ENCODE measurements around the gene TRIM29. TPM values are rescaled to one million over a fixed set of nuclear protein-coding genes. Genes with fewer than 3 reads are reported as not detected.

TRIM29 gene
- total RNA-seq, 1 donor from 2014 or later: not detected

DNA sequence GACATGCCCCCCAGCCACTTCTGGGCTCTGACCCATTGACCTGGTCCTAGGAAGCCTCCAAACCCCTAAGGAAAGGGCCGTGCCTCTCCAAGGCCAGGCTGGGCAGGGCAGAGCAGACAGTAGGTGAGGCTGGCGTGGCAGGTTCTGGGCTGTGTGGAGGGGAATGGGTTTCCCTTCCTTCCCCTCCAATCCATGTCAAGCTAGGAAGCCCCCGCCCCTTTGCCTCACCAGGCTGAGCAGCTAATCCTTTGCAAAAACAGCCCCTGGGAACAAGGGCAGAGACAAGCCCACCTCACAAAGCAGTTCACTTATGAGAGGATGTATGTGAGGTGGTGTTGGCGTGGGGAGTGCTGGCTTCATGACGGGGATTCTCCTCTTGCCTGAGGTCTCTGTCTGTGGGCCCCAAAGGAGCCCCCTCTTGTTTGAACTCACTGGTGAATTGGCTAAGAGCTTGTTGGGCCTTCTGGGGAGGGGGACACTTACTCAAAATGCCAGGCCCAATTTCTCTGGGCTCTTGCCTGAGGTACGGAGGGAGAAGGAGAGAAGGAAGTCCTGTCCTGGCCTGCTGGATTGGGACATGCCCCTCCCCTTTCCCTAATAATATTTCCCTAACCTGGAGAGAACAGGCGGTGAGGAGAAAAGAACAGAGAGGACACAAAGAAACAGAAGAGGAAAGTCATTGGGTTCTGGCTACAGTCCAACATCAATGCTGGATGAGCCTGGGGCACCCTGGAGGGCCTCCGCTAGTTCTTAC is 1.6 kb upstream of the TRIM29 start:
- DNase-seq (ENCODE audit: low read depth in 2 of 2): no peak

DNA sequence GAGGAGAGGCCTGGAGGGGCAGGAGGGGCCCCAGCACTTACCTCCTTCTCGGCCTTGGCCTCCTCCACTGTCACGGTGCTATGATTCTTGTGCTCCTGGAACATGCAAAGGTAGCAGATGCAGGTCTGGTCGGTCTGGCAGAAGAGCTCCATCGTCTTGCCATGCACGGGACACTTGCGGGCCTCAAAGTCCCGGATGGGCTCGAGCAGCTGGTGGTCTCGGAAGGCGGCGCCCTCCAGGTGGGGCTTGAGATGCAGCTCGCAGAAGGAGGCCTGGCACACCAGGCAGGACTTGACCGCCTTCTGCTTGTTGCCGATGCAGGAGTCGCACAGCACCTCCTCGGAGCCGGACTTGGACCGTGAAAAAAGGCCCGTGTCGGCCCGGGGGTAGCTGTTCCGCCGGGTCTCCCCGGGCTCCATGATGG is 714 bp downstream of the TRIM29 start:
- DNase-seq (ENCODE audit: low read depth in 2 of 2): no peak

DNA sequence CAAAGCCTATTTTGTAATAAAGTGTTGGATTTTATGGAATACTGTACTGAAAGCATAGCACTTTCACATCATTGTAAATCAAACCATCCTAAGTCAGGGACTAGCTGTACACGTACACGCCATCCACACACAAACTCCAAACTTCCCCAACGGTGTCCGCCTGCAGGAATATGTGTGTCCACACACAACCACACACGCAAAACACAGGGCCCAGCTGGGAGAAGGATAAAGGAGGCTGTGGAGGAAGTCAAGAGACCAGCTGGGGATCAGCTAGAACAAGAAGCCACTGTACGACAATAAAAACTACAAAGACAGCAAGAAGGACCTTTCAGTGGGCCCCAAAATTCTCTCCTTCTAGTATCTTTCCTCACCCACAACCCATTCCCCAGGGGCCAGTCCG is 1.6 kb downstream of the TRIM29 start:
- no peak for DNase-seq (ENCODE audit: low read depth in 2 of 2)

DNA sequence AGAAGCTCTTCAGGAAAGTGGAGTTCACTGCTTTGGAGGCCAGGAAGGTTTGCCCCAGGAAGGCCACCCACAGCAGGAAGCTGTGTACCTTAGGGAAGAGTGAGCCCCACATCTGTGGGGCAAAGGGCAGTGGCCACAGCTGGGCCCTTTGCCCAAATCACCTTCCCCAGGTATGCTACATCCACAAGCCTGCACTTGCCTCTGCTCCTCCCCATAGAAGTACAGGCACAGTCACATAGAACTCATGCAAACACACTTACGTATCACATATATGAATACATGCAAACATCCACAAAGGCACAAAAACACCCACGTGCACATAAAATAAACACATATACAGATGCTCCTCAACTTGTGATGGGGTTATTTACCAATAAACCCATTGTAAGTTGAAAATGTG is 2.1 kb downstream of the TRIM29 start:
- DNase-seq (ENCODE audit: low read depth in 2 of 2): no peak

DNA sequence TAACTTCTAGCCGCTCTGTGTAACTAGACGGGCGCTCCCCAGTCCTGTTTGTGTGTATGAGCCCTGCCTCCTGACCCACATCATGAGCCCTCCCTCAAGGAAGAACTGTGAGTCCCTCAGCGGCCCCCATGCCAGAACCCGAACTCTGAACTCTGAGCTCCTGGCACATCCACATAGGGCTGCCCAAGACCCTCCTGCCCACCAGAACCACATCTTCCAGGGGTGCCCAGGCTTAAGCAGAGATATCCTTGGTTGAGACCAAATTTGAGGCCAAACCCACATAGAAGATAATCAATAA is 3.0 kb downstream of the TRIM29 start:
- DNase-seq (ENCODE audit: low read depth in 2 of 2): no peak

DNA sequence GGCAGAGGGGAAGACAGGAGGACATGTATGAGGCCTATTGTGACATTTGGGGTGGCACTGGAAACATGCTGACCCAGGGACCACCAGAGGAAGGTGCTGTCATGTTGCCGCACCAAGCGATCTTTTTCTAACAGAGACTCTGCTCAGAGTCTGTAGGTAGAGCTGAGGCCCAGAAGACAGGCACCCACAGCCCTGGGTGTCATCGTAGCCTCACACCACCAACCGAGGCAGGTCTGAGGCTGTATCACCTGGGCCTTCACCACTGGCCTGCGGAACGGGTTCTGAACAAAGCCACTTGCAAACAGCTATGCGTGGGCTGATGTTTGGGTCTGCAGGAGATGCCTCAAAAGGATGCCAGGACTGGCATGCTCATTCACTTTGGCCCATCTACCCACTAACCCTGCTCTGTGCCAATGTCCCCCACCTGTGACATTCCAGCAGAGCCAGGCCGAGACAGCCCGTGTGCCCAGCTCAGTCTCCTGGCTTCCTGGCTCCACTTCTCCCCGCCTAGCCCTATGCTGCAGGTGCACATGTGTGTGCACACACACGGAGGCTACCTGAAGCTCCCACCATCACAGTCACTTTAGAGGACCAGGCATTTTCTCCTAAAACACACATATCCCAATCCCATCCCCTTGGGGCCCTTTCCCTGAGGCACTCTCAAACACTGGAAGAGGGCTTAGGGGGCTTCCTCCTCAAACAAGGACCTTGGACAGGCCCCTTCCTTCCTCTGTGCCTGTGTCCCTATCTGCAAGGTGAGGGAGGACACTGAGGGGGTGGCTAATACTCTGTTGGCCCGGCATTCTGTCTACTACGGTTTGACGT is 3.6 kb downstream of the TRIM29 start:
- no peak for DNase-seq (ENCODE audit: low read depth in 2 of 2)

DNA sequence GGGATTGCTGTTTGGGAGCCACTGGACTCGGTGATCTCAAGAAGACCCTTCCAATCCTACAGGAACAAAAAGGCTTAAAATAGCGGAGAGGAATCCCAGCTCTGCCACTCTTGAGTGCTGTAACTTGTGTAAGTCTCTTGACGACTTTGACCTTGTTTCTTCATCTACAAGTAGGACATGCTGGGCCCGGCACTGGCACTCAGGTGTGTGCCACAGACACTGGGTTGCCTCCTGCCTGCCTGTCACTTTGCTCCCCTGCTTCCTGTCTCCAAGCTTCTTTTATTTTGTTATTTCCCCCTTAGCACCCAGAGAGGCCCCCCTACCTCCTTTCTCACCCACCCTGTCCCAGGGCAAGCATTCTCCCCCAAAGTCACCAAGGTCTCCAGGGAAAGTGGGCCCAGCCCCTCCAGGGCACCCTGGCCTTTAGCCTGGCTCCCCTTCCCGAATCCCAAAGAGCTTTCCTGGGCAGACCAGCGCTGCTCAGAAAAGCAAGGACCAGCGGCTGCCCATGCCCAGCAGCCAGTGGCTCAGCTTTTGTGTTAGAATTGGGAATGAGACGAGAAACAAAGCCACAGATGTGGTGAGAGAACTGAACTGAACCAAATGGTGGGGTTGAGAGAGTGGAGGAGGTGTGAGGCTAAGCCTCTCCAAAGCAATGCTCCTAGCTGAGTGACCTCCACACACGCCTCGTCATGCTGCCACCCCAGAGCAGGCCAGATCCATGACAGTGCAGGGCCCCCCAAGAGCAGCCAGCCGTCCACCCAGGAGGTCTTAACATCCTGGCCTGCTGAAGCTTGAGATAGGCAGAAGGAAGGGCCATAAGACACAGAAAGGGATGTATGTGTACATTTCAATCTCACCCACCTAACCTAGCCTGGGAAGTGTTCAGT is 4.5 kb downstream of the TRIM29 start:
- DNase-seq (ENCODE audit: low read depth in 2 of 2): no peak

DNA sequence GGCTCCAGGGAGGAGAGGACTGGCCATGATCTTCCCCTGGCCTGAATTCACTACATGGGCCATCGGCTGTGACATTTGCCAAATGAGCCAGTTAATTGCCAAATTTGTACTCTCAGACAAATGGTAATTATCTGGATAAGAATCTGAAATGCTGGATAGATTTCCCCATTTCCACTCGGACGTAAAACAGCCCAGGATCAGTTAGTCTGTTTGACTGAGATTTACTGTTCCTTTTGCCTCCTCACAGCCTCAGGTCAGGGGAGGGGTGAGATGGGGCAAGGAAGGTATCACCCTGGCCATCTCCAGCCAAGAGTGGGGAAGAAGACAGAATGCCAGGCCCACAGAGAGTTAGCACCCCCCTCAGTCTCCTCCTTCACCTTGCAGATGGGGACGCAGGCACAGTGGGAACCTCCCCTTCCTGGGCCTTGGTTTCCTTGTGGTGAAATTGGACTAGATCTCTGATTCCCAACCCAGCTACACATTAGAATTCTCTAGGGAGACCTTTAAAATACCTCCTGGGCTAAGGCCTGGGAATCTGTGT is 5.2 kb downstream of the TRIM29 start:
- no peak for DNase-seq (ENCODE audit: low read depth in 2 of 2)

DNA sequence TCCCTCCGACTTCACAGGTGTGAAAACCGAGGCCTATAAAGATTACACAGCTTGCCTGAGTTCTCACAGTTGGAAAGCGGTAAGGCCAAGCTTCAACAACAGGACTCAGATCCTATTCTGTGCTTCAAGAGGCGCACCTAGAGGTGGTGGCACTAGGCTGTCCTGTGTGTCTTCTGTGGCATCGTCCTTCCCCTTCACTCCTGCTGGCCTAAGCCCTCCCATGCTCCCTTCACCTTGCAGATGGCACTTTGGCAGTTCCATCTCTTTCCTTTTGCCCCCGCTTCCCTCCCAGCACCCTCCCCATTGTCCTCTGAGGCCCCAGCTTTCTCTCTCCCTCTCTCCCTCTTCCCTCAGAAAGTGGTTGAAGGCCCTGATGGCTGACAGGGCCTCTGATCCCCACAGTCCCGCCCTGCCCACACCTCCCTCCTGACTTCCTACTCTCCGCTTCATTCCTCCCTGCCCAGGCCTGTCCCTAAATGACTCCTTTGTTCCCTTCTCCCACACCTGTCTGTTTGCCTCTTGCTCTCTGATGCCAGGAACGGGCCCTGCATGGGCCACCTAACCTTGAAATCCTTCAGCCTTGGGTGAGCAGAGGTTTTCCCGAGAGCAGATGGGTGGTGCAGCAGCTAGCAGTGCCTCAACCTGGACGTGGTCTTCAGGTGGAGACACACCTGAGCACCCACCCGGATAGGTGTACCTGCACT is 5.8 kb downstream of the TRIM29 start:
- DNase-seq (ENCODE audit: low read depth in 2 of 2): no peak

DNA sequence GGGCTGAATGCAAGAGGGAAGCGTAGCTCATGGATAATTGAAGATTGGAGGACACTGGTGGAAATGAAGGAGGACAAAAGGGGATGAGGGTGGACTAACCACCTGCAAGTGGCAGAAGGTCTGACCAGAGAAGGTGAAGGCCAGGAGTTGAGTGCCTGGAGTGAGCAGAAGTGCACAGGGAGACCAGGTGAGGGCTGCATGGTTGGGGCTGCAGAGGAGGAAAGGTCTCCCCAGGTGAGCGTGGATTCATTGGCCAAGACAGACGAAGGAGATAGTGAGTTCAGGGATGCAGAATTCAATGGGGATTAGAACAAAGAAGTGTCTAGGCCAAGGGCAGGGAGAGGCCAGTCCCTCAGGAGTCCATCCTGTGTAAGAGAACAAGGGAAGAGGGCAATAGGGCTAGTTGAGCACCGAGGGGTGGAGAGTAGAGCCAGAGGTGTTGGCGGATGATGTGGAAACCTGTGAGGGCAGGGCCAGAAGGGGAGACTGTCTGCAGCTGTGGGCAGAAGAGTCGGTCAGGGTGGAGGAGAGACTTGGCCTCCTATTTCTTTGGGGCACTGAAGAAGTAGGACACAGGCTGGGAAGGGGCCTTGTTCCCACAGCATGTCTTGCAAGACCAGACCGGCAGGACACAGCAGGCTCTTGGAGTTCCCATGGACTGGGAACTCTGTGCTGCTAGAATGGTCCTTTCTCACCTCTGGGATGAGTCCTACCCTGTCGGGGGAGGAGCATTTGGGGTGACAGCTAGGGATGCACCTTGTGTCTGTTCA is 6.7 kb downstream of the TRIM29 start:
- DNase-seq (ENCODE audit: low read depth in 2 of 2): no peak

DNA sequence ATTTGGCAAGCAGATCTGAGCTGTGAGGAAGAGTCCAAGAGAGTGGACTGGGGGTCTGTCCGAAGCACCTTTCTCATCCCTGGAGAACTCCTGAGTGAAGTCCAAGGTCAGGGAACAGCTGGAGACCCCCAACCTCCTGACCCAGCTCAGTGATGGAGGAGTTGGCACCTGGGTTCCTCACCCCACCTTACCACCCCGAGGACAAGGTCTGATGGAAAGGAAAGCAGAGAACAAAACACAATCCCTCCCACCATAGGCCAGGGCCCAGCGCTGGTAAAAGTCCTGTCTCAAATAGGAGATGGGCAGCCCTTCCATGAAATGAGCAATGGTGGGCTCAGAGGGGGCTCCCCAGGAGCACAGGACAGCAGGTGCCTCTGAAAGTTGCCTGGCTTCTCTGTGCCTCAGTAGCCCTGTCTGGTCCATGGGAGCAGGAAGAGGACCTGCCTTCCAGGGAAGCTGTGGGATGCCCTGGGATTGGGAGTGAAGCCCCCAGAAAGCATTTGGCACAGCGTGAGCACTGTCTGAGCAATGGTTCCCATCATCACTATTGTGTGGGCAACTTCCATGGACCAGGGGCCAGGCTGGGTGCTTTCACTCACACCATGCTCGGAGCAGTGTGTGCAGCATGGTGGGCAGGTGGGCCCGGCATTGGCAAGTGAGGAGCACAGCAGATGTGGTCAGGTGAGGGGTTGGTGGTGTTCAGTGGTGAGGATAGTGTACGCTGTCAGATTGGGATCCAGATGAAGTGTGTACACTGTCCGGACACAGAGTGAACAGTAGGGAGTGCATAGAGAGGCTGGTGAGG is 7.5 kb downstream of the TRIM29 start:
- no peak for DNase-seq (ENCODE audit: low read depth in 2 of 2)

DNA sequence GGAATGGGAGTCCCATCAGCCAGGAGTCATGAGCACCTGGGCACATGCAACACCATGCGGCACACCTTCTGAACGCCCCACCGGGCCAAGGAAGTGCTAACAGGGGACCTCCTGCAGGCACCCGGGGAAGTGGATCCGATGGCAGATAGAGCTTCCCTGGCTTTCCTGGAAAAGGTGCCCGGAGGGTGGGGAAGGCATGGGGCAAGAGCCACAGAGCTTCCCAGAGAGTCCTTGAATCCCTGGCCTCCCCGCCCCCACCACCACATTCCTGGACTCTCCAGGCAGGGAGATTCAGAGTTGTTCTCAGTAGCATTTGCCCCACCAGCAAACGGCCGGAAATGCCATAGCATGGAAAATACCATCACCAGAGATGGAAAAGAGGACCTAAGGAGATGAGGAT is 8.3 kb downstream of the TRIM29 start:
- DNase-seq (ENCODE audit: low read depth in 2 of 2): peak in 1 of 2 donors; percentile 30

DNA sequence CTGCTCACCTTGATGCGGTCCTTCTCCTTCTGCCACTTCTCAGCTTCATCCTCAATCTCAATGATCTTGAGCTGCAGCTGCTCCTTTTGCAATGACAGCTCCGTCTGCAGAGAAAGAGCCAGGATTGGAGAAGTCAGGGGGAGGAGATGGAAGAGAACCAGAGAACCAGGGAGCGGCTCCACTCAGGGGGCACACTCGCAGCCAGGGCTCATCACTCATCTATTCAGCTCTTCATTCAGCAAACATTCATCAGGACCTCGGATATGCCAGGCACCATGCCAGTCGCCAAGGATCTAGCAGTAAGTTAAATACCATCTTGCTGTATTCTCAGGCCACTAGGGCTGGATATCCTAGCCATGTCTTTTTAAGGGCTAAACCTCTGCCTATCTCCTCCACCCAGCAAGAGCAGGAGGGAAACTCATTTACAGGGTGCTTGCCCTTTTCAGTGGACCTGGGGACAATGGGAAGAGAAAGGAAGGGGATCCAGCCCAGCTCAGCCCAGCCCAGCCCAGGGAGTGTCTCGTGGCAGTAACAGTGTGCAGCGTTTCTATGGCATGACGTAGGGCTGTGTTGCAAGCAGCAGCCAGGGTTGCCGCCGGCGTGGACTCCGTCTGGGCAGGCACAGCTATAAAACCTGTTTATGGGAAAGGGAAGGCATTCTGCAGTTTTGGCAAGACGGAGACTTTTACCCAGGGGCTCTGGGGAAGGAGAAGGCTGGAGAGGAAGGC is 9.4 kb downstream of the TRIM29 start:
- peak in 1 of 2 donors; percentile 59 for DNase-seq (ENCODE audit: low read depth in 2 of 2)

DNA sequence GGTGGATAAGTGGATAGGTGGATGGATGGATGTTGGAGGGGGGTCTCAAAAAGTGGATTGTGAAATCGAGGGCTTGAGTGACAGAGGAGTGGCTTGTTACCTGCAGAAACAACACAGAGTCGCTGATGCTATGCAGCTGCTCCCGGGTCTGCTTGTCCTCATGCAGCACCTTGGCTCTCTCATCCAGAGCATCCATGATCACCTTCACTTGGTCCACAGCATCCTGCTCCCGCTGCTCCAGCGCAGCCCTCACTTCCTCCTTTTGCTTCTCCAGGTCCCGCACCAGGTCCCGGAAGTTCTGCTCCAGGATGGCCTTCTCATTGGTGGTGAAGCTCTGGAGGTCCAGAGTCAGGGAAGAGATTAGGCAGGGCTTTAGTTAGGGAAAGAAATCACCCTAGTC is 10.7 kb downstream of the TRIM29 start:
- DNase-seq (ENCODE audit: low read depth in 2 of 2): no peak

DNA sequence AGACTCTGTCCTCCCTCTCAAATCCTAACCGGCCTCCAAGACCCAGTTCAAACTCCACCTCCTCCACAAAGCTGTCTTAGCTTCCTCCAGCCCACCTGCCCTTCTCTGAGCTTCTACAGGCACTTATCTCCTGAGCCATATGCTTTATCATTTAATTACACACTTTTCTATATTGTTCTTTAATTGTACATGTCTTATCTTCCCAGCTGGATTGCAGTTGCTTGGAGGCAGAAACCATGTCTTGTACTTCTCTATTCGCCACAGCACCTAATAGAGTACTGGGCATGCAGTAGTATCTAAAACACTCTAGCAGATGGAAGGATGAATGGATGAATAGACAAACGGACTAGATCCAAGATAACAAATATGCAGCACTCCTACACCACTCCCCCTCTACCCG is 11.3 kb downstream of the TRIM29 start:
- DNase-seq (ENCODE audit: low read depth in 2 of 2): no peak

DNA sequence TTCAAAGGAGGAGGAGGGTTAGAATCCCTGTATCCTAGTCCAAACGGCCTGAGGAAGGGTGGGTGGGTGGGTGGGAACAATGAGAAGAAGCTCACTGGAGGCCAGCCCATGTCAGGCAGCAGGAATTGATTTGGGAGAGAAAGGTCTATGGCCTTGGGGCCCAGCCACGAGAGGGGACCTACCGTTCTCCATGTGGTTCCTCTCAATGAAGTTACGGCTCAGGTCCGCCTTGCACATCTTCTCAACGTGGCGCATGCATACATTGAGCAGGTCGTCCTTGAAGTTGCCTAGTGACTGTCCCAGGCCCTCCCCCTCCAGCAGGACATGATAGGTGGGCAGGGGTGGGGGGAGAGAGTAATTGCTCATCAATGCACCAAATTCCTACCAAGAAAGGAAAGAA is 12.4 kb downstream of the TRIM29 start:
- no peak for DNase-seq (ENCODE audit: low read depth in 2 of 2)

DNA sequence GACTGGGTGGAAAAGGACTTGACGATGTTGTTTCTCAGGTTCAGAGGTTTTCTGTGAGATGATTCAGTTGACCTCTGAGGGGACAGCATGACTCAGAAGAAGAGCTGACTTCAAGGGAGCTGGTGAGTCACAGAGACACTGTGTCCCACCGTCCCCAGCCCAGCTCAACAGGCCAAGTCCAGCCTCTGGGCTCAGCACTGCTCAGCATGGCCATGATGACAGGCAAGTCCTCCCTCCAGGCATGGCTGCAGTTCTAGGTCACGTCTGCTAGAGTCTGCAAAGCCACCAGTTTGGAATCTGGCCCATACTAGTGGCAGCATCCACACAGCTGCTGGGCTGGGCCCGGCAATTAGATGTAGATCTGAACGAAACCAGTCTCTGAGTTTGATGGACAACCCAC is 12.9 kb downstream of the TRIM29 start:
- DNase-seq (ENCODE audit: low read depth in 2 of 2): no peak

DNA sequence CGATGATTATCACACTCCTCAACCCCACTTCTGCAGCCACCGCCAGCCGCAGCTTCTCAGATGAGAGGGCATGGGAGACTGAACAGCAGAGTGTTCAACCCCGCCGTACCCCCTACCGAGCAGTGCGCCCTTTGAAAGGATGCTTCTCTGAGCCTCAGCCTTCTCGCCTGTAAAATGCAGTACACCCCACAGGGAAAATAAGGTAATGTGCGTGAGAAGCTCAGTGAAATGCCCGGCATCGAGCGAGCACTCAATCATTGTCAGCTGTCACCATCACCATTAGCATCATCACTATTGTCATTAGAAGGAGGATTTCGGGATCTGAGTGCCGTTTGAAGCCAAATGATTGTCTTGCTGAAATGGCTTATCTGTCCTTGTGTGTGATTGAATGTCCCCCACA is 13.6 kb downstream of the TRIM29 start:
- DNase-seq (ENCODE audit: low read depth in 2 of 2): no peak

DNA sequence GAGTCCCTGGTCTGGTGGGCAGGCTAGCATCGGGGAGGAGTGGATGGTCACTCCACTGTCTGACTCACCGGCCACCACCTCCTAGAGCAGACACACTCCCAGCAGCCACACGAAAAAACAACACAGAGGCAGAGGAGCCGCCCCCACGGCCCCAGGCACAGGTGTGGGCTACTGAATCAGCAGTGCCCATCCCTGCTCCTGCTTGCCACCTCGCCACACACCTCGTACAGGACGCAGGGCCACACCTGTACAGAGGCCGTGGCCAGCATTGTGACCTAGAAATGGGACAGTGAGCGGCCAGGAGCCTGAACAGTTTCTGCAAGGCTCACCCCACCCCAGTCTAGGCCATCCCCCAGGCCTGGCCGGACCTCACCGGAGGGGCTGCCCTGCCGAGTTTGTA is 14.0 kb downstream of the TRIM29 start:
- DNase-seq (ENCODE audit: low read depth in 2 of 2): no peak

Measured in lung microvascular endothelial cell (primary cell).